GM19395 (cell line): ENCODE results near the gene CACNA1B.
"Not testable (repeated sequence)": the region's sequence is repeated elsewhere in the genome, so short reads cannot be mapped to it uniquely, and the experiment has no call there.

ENCODE experiments used
- ATAC-seq: cut with Tn5 transposase; IDR thresholded peaks from one replicate; pipeline ENCODE4 v1.9.1; 2021; ENCODE audit warnings: mild to moderate bottlenecking, moderate library complexity; ENCODE audit not compliant: unreplicated experiment

CACNA1B gene

GRCh38 chr9:137877506-137878122, at the start of gene CACNA1B:
Gene CACNA1B, plus strand, starts transcription at chr9:137877782. Its CDS starts 152 bp downstream, at chr9:137877934.
- not testable (repeated sequence) for ATAC-seq

GRCh38 chr9:137827908-137828526, 49.6 kb upstream of the CACNA1B start:
- ATAC-seq = no peak

GRCh38 chr9:137828527-137829259, 48.9 kb upstream of the CACNA1B start:
- no peak for ATAC-seq

- no peak for ATAC-seq
Observed at GRCh38 chr9:137829260-137829996, 48.2 kb upstream of the CACNA1B start.

GRCh38 chr9:137832191-137832700, 45.3 kb upstream of the CACNA1B start:
- ATAC-seq = no peak

- ATAC-seq = no peak
Observed at GRCh38 chr9:137832830-137833590, 44.6 kb upstream of the CACNA1B start.

- ATAC-seq = no peak
Observed at GRCh38 chr9:137833721-137834613, 43.6 kb upstream of the CACNA1B start.

- ATAC-seq = no peak
Observed at GRCh38 chr9:137834846-137835546, 42.6 kb upstream of the CACNA1B start.

- ATAC-seq = no peak
Observed at GRCh38 chr9:137836151-137836830, 41.3 kb upstream of the CACNA1B start.

- ATAC-seq = no peak
Observed at GRCh38 chr9:137836831-137837241, 40.7 kb upstream of the CACNA1B start.

- no peak for ATAC-seq
Observed at GRCh38 chr9:137837345-137838278, 40.0 kb upstream of the CACNA1B start.

- ATAC-seq = no peak
Observed at GRCh38 chr9:137838576-137838975, 39.0 kb upstream of the CACNA1B start.

GRCh38 chr9:137843355-137843754, 34.2 kb upstream of the CACNA1B start:
- no peak for ATAC-seq

- ATAC-seq = no peak
Observed at GRCh38 chr9:137851516-137852267, 25.9 kb upstream of the CACNA1B start.

GRCh38 chr9:137853392-137853995, 24.1 kb upstream of the CACNA1B start:
- no peak for ATAC-seq

- ATAC-seq = no peak
Observed at GRCh38 chr9:137860361-137860760, 17.2 kb upstream of the CACNA1B start.
